H1 (cell line): Measurements from ENCODE around the gene VPS13D.

Experiments used
- ATF2 ChIP-seq: IDR thresholded peaks from 2 replicates; pipeline ENCODE4 v1.6.1; 2012; ENCODE audit warnings: low read length, inconsistent platforms
- BRCA1 ChIP-seq: IDR thresholded peaks from 2 replicates; pipeline ENCODE4 v1.6.1; 2012; ENCODE audit warnings: low read depth, low read length, improper control_type of control experiment
- EP300 ChIP-seq, 2 experiments: IDR thresholded peaks; 1 replicate in 1 of 2; 2 replicates in 1 of 2; pipeline ENCODE4 v1.6.1; 2011 to 2012; ENCODE audit warnings: low read depth in 2 of 2, low read length in 2 of 2, mild to moderate bottlenecking in 2 of 2, borderline replicate concordance in 1 of 2, inconsistent platforms in 1 of 2, moderate library complexity in 1 of 2
- EZH2 ChIP-seq: fragments of 200-600 bp; sonication (generic); IDR thresholded peaks from 2 replicates; pipeline ENCODE4 v1.7.1; 2012; ENCODE audit warnings: low read depth, mild to moderate bottlenecking, moderate library complexity, low read length, inconsistent platforms; ENCODE audit not compliant: severe bottlenecking
- GTF2F1 ChIP-seq: IDR thresholded peaks from 2 replicates; pipeline ENCODE4 v1.6.1; 2012; ENCODE audit warnings: low read depth, low read length, improper control_type of control experiment, borderline replicate concordance
- POLR2A ChIP-seq, 2 experiments: IDR thresholded peaks; 1 replicate in 1 of 2; 2 replicates in 1 of 2; pipeline ENCODE4 v1.6.1; 2011; ENCODE audit warnings: low read depth in 2 of 2, low read length in 2 of 2, mild to moderate bottlenecking in 2 of 2; ENCODE audit errors: control extremely low read depth in 1 of 2
- RAD21 ChIP-seq, 2 experiments: IDR thresholded peaks in 1 of 2; conservative IDR thresholded peaks in 1 of 2; 2 replicates each; pipeline ENCODE4 v1.6.1; 2011; ENCODE audit warnings: low read depth in 2 of 2, low read length in 2 of 2, improper control_type of control experiment in 1 of 2, inconsistent platforms in 1 of 2, mild to moderate bottlenecking in 1 of 2, moderate library complexity in 1 of 2
- SAP30 ChIP-seq: fragments of 300-600 bp; sonication (generic); IDR thresholded peaks from 2 replicates; pipeline ENCODE4 v1.7.1; 2012; ENCODE audit warnings: low read length, moderate library complexity, mild to moderate bottlenecking, inconsistent platforms; ENCODE audit not compliant: insufficient read depth, insufficient replicate concordance

GRCh38 chr1:12400027-12400693, 170.3 kb downstream of the VPS13D start:
- TF ChIP-seq BRCA1 (no peak), EZH2 (no peak), GTF2F1 (no peak), EP300 (IDR thresholded peaks at IDR 0.05; ENCODE audit: borderline replicate concordance in 1 of 2, low read depth in 2 of 2, low read length in 2 of 2) (no peak), POLR2A (IDR thresholded peaks at IDR 0.05; ENCODE audit: control extremely low read depth in 1 of 2, low read depth in 2 of 2, low read length in 2 of 2) (no peak), RAD21 (IDR thresholded peaks at IDR 0.05 in 1 of 2, conservative IDR thresholded peaks at IDR 0.05 in 1 of 2; ENCODE audit: low read depth in 2 of 2, low read length in 2 of 2) (no peak), ATF2 (no peak), SAP30 (no peak)
